MM.1S (cell line): ENCODE data around the gene NUTM1.

ENCODE experiments used
- EZH2phosphoT487 ChIP-seq: fragments of 300-600 bp; sonication (generic); IDR thresholded peaks from 2 replicates; pipeline ENCODE4 v1.6.1; 2018; ENCODE audit warnings: antibody characterized with exemption, low read length
- TF ChIP-seq, protein P1 (sequence below): fragments of 300-600 bp; sonication (generic); IDR thresholded peaks from 2 replicates; pipeline ENCODE4 v1.5.1; 2016; ENCODE audit warnings: antibody characterized with exemption, low read length, mixed read lengths

GRCh38 chr15:34297059-34297458 lies 46.1 kb upstream of the NUTM1 start:
- TF ChIP-seq, protein P1, sequence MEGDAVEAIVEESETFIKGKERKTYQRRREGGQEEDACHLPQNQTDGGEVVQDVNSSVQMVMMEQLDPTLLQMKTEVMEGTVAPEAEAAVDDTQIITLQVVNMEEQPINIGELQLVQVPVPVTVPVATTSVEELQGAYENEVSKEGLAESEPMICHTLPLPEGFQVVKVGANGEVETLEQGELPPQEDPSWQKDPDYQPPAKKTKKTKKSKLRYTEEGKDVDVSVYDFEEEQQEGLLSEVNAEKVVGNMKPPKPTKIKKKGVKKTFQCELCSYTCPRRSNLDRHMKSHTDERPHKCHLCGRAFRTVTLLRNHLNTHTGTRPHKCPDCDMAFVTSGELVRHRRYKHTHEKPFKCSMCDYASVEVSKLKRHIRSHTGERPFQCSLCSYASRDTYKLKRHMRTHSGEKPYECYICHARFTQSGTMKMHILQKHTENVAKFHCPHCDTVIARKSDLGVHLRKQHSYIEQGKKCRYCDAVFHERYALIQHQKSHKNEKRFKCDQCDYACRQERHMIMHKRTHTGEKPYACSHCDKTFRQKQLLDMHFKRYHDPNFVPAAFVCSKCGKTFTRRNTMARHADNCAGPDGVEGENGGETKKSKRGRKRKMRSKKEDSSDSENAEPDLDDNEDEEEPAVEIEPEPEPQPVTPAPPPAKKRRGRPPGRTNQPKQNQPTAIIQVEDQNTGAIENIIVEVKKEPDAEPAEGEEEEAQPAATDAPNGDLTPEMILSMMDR, result no peak
- no peak for TF ChIP-seq EZH2phosphoT487
